Left renal pelvis (tissue), 4 donors: ENCODE measurements around the gene DLGAP1. TPM values are rescaled to one million over a fixed set of nuclear protein-coding genes. Genes with fewer than 3 reads are reported as not detected.
"Not testable (repeated sequence)": the region's sequence is repeated elsewhere in the genome, so short reads cannot be mapped to it uniquely, and the experiment has no call there.

Source experiments
- DNase-seq, 4 donors: peaks; one replicate each; pipeline ENCODE4 v3.0.0-alpha.2; 2013; ENCODE audit warnings: low read depth in 4 of 4, low spot score in 3 of 4
- polyA plus RNA-seq, 4 donors: library from polyadenylated mRNA; unstranded; fragments of 120-200 nt; gene quantifications; one replicate each; pipeline ENCODE4 v1.2.1, GENCODE V29; 2013; ENCODE audit not compliant: insufficient read length in 4 of 4

Gene DLGAP1
- polyA plus RNA-seq, 4 donors, result 4.1 to 6.8 (median 4.5) TPM

- DNase-seq, result no peak
Measured at GRCh38 chr18:3710712-3711301, 744.3 kb downstream of the DLGAP1 start.

DNA sequence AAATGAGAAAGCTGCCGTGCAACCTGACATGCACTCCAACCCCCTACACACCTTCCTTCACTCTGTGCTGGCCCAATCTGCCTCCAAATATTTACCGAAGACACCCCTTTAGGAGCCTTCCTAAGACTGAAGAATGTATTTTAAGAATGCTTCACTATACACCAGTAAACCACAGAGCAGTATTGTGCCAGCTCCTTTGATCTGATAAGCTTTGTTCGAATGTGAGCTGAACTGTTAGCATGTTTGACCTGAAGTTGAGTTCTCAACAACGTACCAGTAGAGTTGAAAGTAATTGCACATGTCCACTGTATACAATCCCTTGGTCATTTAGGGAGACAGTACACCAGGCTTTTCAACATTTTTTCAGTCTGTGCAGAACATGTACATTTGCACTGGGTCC, 745.9 kb downstream of the DLGAP1 start:
- no peak for DNase-seq

DNA sequence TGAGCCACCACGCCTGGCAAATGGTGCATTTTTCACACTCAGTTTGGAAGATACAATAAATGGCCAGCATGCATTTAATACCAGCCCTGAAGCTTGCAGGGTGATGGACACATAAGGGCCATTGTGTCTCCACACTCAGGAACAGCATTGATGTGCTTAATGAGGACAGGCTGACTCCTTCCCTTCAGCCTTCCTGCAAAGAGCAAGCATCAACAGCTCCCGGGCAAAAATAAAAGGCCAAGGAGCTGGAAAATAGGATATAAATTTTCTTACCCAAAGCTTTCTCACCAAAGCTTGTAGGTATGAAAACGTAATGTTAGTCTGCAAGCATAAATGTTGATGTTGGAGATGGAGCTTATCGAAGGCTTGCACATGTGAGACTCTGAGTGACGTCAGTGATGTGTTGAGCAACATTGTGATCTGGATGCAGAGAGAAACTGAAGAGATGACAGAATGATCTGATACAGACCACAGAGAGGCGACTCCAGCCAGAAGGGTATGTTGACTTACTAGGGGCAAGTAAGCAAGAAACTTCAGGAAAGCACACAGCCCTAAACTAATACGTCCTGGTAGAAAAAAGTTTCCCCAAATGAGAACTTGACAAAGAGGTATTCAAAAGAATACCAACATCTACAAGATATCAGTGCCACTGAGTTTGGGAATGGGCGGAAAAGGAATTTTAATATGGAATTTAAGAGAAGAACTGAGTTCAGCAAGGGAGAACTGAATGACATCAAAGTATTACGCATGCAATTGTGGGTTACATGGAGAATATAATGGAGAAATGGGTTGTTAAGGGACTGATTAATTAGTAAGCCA, 748.6 kb downstream of the DLGAP1 start:
- DNase-seq, result no peak

GRCh38 chr18:3704556-3705344, 750.4 kb downstream of the DLGAP1 start:
- no peak for DNase-seq

DNA sequence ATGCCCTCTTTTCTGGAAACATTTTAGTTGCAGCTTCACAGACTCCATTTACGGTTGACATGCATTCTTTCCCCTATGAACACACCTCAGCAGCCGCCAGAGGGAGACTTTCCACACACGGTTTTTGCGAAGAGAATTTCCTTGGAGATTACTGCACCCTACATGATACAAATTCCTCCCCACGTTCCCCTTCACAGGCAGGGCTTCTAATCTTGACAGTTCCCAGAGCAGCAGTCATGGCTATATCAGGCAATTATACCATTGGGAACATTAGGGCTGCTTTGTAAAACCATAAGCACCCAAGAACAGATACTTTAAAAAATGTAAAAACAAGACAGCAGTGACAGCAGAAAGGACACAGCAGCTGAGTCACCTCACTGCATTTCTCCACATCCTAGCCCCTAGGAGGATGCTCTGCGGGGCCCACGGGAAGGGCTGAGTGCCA, 751.4 kb downstream of the DLGAP1 start:
- DNase-seq, result no peak

DNA sequence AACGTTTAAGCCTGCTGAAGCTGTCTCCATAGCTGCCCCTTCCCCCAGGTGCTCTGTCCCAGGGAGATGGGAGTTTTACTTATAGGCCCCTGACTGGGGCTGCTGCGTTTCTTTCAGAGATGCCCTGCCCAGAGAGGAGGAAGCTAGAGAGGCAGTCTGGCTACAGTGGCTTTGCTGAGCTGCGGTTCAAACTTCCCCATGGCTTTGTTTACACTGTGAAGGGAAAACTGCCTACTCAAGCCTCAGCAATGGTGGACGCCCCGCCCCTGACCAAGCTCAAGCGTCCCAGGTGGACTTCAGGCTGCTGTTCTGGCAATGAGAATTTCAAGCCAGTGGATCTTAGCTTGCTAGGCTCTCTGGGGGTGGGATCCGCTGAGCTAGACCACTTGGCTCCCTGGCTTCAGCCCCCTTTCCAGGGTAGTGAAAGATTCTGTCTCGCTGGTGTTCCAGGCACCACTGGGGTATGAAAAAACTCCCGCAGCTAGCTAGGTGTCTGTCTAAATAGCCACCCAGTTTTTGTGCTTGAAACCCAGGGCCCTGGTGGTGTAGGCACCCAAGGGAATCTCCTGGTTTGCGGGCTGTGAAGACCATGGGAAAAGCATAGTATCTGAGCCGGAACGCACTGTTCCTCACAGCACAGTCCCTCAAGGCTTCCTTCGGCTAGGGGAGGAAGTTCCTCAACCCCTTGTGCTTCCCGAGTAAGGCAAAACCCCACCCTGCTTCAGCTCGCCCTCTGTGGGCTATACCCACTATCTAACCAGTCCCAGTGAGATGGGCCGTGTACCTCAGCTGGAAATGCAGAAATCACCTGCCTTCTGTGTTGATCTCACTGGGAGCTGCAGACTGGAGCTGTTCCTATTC, 755.2 kb downstream of the DLGAP1 start:
- not testable (repeated sequence) for DNase-seq

DNA sequence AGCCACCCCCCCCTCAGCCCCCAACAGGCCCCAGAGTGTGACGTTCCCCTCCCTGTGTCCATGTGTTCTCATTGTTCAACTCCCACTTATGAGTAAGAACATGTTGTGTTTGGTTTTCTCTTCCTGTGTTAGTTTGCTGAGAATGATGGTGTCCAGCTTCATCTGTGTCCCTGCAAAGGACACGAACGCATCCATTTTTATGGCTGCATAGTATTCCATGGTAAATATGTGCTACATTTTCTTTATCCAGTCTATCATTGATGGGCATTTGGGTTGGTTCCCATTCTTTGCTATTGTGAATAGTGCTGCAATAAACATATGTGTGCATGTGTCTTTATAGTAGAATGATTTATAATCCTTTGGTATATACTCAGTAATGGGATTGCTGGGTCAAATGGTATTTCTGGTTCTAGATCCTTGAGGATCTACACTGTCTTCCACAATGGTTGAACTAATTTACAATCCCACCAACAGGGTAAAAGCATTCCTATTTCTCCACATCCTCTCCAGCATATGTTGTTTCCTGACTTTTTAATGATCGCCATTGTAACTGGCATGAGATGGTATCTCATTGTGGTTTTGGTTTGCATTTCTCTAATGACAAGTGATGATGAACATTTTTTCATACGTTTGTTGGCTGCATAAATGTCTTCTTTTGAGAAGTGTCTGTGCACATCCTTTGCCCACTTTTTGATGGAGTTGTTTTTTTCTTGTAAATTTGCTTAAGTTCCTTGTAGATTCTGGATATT, 760.9 kb downstream of the DLGAP1 start:
- DNase-seq, result not testable (repeated sequence)

GRCh38 chr18:3693410-3693809, 761.7 kb downstream of the DLGAP1 start:
- no peak for DNase-seq

DNA sequence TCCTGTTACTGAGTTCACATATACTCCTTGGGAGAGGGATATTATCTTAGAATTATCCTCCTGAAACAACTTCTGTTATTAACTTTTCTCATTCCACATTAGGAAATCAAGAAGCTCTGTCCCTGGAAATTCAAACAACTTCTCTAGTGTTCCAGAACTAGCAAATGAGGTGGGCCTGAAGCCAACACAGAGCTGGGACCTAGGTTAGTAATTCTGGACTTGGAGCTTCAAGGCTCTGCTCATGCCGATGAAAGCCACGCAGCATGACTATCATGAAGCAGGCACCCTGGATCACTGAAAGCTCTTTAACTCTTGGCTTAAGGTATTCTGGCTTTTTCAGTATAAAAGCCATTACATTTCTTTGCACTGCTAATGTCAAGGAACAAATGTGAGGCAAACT, 762.4 kb downstream of the DLGAP1 start:
- DNase-seq, result no peak

DNA sequence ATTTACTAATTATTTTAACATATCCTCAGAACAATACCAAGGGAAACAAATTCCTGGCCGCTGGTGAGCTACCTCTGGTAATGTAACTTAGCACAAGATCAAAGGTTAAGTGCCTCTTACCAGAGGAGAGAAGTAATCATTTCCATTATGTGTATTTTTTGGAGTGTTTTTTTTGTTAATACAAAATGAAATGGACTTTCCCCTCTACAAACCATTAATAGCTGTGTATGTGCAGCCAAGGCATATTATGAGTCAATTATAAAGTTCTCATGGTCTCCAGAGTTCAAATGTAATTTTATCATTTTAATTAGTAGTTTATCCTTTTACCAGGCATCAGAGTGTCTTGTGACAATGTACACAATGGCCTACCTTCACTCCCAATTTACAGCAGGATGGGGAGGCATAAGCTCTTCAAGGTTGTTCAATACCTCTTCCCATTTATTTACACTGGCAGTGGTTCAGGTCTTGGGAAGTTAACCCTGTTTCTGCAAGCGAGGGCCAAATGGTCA, 762.9 kb downstream of the DLGAP1 start:
- no peak for DNase-seq

GRCh38 chr18:3691705-3692104, 763.4 kb downstream of the DLGAP1 start:
- no peak for DNase-seq

DNA sequence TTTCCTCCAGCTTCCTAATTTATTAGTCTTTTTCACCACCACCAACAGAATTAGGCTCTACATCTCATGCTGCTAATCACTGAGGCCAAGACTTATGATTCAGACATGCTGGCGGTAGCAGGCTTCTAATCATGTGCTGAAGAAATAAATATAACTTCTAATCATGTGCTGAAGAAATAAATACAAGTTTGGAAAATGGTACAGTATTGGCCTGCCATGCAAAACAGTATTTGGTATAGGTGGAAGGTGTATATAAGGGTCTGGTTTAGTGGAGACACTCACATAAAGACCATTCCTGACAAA, 764.4 kb downstream of the DLGAP1 start:
- no peak for DNase-seq

GRCh38 chr18:3689986-3690763, 764.9 kb downstream of the DLGAP1 start:
- DNase-seq, result no peak

GRCh38 chr18:3689091-3689490, 766.0 kb downstream of the DLGAP1 start:
- no peak for DNase-seq

GRCh38 chr18:3688690-3689089, 766.4 kb downstream of the DLGAP1 start:
- no peak for DNase-seq

GRCh38 chr18:3683483-3683882, 771.6 kb downstream of the DLGAP1 start:
- DNase-seq, result no peak

- DNase-seq, result no peak
Measured at GRCh38 chr18:3682061-3682460, 773.0 kb downstream of the DLGAP1 start.

DNA sequence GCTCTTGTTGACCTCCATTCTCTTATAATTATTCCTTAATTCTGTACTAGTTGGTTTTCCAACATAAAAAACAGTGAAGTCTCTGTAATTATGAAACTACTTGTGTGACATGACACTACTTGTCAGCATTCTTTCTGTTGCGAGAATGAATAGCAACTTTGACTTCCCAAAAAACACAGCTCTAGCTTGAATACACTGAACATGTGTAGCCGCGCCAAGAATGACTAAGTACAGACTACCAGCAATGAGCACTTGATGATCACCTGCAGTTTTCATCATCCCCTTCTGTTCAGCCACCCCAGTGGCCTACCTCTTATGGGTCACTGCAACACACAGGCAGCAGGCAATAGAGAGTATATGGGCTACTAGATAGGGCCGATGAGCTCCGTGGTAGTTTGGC, 775.9 kb downstream of the DLGAP1 start:
- no peak for DNase-seq

DNA sequence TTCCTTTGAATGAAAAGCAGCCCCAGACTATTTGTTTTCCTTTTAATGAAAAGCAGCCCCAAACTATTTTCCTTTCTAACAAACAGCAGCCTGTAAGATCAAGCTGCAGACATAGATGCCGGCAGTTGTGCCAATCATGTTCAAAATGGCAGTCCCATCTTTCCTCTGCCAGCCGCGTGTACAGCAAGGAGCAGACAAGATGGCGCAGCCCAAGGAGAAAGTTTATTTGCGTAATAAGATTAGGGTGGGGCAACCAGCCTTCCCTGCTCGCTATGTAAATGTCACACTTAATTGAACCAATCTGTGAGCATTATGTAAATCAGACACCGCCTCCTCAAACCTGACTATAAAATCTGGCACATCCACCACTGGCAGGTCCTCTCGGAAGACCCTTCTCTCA, 779.1 kb downstream of the DLGAP1 start:
- no peak for DNase-seq
